GM19099 (cell line): Measurements from ENCODE around the gene UTP25.

Experiments
- POLR2A ChIP-seq: IDR thresholded peaks from 3 replicates; pipeline ENCODE4 v1.6.1; 2011; ENCODE audit warnings: low read depth; ENCODE audit not compliant: insufficient read length; ENCODE audit errors: extremely low read depth

UTP25 gene

DNA sequence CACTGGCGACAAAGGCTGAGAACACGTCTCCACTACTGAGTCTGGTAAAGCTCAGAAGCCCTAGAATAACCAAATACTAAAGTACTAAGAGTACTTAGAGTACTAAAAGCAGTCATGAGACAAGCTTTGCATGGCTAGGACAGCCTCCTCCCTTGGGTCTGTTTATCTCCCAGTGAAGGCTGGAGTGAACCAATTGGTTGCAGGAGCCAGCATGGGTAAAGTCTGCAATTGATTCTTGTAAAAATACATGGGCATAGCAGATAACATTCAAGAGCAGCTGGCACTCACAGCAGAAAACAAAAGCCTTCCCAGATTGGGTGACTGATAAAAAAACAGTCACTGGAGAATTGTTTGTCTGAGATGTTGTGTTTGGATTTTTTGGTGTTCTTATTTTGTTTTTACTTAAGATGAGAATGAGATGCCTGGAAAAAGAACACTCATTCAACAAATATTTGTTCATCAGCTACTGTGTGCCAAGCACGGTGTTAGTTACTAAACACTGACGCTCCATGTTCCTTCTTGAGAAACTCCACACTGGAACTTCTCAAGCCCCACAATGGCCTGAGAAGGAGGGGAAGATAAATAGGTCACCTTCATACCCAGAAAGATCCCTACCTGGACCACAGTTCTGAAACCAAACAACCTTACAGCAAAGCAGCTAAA lies 25.5 kb upstream of the UTP25 start:
- TF ChIP-seq POLR2A, result no peak

DNA sequence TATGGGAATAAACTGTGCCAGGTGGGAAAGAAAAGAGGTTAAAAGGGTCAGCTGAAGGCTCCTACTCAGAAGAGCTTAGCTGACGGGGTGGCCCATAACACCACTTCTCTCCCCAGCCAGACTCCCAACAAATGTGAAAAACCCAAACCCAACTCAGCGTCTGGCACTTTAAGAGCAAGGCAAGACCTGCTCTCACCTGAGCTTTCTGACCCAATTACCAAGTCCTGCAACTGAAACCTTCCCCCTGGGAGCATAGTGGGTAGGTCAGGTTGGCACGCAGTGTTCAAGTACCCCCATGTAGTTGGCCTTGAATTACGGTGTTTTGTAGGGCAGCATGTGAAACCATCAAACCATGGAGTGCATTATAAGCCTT lies 25.0 kb upstream of the UTP25 start:
- TF ChIP-seq POLR2A, result no peak

DNA sequence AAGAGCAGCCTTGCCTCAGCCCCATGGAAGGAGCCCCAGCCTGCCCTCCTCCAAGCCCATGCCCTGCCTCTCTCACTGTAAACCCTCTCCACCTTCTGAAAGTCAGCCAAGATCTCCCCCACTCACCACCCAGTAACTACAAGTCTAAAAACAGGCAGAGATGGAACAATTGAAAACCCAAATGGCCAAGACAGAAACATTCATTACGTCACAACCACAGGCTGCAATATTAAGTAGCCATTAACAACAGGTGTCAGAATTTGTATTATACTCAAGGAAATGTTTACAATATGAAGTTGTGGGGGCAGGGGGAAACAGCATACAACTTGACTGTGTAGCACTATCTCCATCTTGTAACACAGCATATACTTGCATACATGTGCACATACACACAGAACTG lies 24.2 kb upstream of the UTP25 start:
- TF ChIP-seq POLR2A, result no peak

DNA sequence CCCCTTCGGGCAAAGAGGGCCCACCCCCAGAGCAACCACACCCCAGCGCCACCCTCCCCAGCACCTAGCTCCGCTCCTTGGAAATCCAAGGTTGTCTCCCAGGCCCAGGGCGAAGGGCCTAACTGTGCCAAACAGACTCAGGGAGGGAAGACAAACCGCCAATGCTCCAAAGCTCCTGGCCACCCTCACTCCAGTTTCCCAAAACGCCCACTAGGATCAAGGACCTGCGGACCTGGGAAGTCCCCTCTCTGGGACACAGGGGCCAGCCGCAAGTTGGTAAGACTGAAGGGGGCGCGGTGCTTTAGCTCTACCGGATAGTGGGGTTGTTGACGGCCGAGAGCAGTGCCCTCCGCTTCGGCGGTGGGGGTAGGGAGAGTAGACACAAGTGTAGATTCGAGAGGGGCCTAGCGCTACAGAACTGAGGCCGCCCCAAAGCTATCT lies 22.4 kb upstream of the UTP25 start:
- no peak for TF ChIP-seq POLR2A

DNA sequence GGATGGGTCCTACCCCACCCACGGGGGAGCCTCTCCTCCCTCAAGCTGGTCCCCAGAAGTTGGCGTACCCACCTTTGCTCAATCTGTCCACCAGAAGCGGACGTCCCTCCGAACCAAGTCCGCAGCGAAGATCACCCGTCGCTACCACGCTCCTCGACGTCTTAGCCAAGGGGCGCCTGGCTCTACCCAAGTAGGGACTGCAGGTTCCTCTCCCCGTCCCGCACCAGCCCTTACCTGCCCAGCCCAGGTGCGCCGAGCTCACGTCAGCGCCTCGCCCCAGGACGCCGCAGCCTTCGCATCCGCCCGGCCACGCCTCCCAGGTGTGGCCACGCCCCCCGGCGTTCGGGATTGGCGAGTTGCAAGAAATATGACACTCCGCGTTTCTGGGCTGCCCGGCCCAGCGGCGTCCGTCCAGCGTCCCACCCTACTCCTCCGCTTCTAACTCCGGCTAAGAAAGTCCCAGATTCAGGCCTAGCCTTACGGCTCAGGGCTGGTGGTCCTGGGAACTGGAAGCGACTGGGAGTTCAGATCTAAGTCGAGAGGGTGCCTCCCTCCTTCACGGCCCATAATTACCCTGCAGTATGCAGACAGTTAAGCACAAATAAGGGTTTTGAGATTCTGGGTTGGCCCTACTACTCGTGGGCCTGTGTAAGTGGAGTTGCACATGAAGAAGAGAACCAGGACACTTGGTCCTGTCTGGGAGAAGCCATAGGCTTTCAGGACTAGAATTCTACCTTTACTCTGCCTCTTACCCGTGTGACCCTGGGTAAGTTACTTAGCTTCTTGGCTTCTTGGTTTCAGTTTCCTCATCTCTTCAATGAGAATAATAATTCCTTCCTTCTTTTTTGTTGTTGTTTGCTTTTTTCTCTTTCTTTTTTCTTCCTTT lies 21.7 kb upstream of the UTP25 start, which contains the start of gene IRF6:
Gene IRF6 (minus strand): TSS at position 268 of the 886 bp plus-strand sequence. CDS start 4,729 bp downstream, outside the sequence.
- TF ChIP-seq POLR2A, result no peak

DNA sequence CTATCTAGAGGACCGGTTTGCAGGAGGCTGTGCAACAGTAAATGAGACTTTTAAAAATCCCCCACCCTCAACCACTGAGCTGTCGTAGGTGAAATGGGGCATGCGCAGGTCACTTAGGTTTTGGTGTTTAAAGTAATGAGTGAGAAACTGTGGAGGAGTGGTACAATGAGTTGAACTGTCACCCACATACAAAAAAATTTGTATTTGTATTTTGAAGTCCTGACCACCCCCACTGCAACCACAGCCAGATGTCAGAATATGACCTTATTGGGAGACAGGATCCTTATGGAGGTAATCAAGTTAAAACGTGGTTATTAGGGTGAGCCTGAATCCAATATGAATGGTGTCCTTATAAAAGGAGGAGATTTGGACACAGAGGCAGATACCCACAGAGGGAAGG lies 20.3 kb upstream of the UTP25 start:
- no peak for TF ChIP-seq POLR2A

DNA sequence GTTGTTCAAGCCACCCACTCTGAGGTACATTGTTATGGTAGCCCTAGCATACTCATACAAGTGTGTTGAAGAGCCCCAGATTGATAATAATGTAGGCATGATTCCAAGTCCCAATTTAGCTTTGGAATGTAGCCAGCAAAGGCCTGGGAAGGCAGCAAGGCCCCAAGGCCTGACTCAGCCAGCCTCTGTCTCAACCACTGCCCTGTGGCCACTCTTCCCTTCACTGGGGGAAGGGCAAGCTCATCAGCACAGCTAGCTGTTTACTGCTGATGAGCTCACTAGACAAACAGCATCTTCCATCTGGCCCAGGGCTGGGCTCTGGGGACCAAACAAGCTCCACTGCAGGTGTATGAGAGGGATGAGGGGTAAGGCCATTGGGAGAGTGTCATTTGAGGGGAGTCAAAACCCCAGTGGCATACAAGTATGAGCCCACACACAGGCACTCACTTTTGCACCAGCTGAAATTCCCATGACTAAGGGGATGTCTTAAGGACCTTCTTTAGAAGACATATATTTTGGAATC lies 19.7 kb upstream of the UTP25 start:
- TF ChIP-seq POLR2A, result no peak

DNA sequence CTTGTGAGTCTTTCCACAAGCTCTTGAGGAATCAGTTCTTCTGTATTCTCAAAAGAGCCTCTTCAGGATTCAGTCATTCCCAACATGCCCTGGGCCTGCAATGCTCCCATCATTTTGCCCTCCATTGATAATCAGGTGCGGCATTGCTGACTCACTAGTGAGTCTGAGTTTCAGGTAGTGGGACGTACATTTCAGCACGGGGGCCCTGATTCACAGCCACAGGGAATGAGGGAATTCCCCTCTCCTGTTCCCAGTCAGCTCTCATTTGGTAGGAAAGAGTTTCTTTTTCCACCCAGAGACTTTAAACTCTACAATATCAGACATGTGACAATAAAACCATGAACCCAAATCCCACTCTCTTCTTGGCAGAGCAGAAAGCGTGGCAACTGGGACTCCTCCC lies 18.2 kb upstream of the UTP25 start:
- no peak for TF ChIP-seq POLR2A

DNA sequence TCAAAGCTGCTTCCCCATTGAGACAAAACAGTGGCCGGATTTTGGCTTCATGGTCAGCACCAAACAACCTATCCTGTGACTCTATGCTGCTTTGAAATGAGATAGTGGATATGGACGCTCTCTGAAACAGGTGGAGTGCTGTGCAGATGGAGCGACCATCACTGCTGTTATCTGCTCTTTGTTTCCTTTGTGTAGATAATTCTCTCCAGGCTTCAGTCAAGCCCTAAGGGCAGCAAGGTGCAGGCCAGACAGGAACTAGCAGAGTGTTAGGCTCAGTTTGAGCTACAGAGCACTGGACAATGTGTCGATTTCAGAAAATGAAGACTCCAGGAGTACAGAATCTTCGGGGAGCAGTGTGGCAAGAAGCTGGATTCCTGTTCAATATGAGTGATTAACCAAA lies 17.0 kb upstream of the UTP25 start:
- TF ChIP-seq POLR2A, result no peak

DNA sequence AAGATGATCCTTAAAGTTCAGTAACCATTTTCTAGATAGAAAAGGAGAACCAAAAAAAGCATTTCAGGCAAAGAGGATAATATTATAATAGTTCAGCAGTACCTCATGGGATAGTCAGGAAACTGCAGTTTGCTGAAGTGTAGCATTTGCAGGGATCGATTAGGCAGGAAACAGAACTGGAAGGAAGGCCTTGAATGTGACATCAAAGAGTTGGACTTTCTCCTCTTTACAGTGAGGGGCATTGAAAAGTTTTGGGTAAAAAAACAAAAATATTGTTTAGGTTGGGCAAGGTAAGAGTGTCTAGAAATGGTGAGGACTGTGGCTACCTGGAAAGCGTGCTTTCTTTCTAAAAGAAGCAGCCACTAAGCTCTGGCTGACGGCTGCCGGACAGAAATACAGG lies 13.9 kb upstream of the UTP25 start:
- no peak for TF ChIP-seq POLR2A

DNA sequence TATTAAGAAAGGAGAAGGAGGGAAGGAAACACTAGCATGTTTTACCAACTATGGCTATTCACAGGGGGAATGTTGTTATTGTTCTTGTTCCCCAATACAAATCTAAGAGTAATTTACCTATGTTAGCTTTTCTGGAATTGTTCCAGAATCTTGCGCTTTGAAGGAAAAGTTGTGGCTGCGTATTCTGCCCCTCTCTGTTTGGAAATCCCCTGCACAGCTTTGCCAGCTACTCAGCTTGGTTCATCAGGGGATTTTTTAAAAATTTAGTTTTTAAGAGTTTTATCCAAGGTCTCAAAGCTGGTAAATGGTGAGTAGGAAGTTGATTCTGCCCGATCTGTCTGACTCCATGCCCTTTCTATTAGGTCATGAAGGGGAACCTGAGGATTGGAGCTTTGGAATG lies 12.3 kb upstream of the UTP25 start:
- no peak for TF ChIP-seq POLR2A

DNA sequence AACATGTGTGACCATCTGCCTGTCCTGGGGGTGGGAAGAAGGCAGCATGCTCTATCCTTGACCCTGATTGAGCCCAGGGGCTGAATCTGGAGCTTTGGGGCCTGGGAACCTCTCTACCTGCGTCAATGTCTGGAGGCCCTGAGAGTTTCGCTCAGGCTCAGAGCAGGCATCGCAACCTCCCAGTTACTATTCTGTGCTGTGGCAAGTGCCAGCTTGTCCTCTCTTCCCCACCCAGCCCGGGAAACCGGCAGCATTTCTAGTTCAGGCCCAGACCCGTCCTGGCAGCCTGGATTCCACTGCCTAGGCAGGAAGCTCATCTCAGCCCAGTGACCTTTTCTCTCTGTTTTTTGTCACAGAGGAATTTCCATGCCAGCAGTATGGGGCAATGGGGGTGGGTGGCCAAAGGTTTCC lies 11.8 kb upstream of the UTP25 start:
- no peak for TF ChIP-seq POLR2A

DNA sequence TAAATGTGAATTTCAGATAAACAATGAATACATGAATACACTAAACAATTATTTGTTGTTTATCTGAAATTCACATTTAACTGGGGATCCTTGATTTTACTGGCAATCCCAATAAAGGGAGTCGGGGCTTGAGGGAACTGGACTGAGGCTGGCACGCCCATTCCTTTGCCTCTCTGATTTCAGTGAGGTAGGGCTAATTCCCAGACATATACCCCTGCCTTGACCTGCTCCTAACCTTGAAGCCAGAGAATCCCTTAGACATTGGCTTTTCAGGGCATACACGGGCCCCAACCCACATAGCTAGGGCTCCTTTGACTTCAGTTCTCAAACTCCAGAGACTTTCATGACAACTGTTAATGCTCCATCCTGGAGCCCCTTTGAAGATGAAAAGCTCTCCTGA lies 10.8 kb upstream of the UTP25 start:
- TF ChIP-seq POLR2A, result no peak

DNA sequence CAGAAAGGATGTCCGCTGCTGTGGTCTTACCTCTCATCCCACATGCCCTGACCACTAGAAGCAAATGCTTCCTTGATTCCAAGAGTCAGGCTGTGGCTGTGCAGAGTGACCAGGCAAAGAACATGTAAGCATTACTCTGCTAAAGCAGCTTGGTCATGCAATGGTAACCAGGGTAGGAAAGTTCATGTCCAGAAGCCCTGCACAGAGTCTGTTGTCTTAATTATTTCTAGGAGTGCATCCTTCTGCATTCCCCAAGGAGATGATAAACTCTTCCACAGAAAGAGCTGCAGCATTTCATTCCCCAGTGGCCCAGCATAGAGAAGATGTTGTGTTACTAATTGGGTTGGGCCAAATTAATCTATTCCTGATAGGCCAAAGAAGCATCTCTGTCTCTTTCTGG lies 10.1 kb upstream of the UTP25 start:
- no peak for TF ChIP-seq POLR2A

DNA sequence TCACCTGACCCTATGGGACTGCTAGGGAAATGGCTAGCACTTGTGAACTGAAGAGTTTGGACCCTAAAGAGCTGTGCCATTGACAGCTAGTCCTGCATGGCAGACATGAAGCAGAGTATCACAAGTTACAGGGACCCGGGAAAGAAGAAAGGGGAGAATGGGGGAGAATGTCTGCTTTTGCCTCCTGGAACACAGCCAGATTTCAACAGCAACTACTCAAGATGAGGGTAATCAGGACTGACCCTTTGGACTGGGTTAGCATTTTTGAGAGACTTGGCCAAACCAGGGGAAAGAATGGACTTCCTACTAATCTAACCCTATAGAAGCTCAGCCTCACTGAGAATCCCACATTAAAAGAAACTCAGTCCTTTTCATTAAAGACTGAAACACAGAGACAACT lies 8.7 kb upstream of the UTP25 start:
- no peak for TF ChIP-seq POLR2A

DNA sequence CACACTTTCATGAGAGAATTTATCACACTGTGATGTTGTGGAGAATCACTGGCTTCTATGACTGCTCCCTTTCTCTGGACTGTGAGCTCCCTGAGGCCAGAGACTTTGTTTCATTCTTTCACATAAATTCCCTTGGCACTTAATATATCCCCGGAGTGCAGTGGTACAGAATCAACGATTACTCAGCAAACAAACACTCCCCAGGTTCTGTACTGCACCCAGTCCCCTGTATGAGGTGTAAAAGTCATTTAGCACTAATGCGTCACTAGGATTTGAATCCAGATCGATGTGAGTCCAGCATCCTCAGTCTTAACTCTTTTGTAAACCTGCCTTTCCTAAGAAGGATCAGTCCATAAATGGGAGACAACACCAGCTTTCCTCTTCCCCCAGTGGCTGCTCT lies 6.8 kb upstream of the UTP25 start:
- TF ChIP-seq POLR2A, result no peak

DNA sequence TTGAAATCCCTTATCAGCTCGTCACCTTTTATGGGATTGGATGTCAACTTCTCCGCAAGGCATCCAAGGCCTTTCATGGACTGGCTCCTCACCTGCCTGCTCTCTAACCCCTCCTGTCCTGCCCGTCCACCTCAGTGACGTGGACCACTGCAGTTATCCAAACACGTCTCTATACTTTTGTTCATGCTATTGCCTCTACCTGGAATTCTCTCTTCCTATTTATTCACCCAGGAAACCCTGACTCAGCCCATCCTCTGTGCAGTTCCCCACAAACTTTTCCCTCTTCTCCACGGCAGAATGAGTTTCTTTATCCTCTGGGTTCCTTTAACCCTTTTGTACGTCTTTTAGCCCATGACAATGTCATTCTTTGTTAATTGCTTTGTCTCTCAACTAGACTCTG lies 5.1 kb upstream of the UTP25 start:
- TF ChIP-seq POLR2A, result no peak
